A549 (cell line): ENCODE data around the gene ZFHX2.

Experiments used
- CBX8 ChIP-seq: fragments of 200-600 bp; sonication (generic); IDR thresholded peaks from 2 replicates; pipeline ENCODE4 v1.6.1; 2016
- CTCF ChIP-seq: fragments of >200 bp; sonication (Bioruptor Twin); formaldehyde crosslinking; IDR thresholded peaks from 3 replicates; pipeline ENCODE4 v1.5.1; 2016
- MAZ ChIP-seq: fragments of 150-350 bp; IDR thresholded peaks from 2 replicates; pipeline ENCODE4 v1.6.1; 2014; ENCODE audit warnings: antibody characterized with exemption, low read depth, low read length, borderline replicate concordance
- RAD21 ChIP-seq, 2 experiments: fragments of >200 bp in 1 of 2; sonication (Bioruptor Twin) in 1 of 2; formaldehyde crosslinking in 1 of 2; IDR thresholded peaks in 1 of 2; conservative IDR thresholded peaks in 1 of 2; 2 replicates in 1 of 2; 3 replicates in 1 of 2; pipeline ENCODE4 v1.6.1; 2012 to 2018; ENCODE audit warnings: inconsistent platforms in 1 of 2

DNA sequence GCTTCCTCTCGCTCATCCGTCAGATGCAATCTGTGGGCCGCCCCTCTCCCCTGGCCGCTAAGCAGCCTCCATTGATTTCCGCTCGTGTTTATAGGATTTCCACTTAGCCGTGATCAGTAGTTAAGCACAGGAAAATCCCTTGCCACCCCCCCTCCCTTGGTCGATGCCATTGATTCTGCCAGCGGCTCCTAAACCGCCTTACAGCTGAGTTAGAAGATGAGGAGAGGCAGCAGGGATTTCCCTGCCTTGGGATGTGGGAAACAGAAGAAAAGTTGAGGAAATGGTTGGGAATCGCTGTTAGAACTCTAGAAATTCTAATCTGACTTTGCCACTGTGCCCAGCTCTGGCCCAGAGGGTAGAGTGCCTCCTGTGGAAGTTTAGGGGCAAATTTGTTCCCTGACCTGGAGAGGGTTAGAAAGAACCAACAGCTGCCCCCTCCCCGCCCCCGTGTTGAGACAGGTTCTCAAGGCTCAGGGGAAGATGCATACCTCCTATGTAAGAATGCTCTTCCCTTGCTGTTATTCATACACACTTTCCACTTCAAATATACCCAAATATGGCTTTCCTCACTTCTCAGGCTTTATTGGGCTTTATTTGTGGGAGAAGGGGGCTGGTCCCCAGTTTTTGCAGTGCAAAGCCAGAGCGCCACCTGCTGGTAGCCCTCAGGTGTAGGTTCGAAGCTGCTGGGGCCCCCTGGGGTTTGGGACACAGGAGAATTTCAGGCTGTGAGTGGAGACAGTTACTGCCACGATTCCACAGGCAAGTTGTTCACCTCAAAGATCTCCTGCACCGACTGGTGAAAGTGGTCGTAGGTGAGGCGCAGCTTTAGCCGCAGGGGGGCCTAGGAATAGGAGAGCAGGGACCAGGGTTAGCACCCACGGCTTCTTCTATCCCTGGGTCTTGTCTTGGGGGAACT is 7.7 kb upstream of the ZFHX2 start:
- TF ChIP-seq CBX8 (no peak), CTCF (peak; percentile 89), MAZ (no peak), RAD21 (conservative IDR thresholded peaks at IDR 0.05 in 1 of 2, IDR thresholded peaks at IDR 0.05 in 1 of 2) (peak; percentile 61 to 68)
